Renal cortex interstitium (tissue), 11 donors: ENCODE data around the gene GGA1. TPM values are rescaled to one million over a fixed set of nuclear protein-coding genes. Genes with fewer than 3 reads are reported as not detected.

Experiments
- DNase-seq, 11 donors: peaks; one replicate each; pipeline ENCODE4 v3.0.0-alpha.2; 2013; ENCODE audit warnings: low read depth in 9 of 11, low spot score in 4 of 11; ENCODE audit errors: extremely low read depth in 1 of 11
- polyA plus RNA-seq, 3 donors: library from polyadenylated mRNA; unstranded; fragments of 120-200 nt; gene quantifications; one replicate each; pipeline ENCODE4 v1.2.1, GENCODE V29; 2013; ENCODE audit not compliant: insufficient read length in 3 of 3

Gene GGA1
- polyA plus RNA-seq, 3 donors: 46.3 to 83.9 (median 57.4) TPM

DNA sequence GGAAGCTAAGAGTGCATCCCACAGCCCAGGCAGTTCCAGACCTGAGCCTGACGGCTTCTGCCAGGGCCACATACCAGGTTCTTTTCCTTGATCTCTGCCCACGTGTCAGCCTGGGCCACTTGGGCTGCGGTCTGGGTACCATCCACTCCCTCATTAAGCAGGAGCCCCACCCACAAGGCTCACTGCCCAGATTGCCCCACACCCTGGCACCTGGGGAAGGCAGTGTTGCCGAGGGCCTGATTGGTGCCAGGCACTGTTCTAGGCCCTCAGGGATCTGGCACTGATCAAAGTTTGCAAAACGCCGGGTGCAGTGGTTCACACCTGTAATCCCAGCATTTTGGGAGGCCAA, 15.4 kb downstream of the GGA1 start:
- no peak for DNase-seq

DNA sequence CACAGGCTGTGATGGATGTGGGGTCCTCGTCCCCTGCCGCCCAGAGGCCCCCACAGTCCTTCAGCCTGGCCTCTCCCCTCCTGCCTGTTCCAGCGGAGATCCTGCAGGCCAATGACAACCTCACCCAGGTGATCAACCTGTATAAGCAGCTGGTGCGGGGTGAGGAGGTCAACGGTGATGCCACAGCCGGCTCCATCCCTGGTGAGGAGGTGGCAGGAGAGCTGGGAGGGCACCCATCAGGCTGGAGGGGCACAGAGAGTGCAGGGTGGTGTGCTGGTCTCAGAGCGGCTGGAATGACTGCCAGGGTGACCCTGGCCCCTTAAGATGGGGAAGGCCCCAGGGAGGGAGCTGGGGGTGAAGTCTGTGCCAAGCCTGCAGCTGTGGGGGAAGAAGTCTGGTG, 16.2 kb downstream of the GGA1 start:
- DNase-seq: no peak

DNA sequence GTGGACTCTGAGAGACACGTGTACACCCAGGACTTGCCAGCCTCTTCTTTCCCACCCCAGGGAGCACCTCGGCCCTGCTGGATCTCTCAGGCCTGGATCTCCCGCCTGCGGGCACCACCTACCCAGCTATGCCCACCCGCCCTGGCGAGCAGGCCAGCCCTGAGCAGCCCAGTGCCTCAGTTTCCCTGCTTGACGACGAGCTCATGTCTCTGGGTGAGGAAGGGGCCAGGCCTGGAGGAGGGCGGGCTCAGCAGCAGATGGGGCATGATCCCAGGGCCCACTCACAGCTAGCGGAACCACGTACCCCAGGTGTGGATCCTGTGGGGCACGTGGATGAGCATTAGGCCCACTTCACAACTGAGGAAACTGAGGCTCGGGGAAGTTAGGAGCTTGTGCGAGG, 17.1 kb downstream of the GGA1 start:
- DNase-seq: no peak

- DNase-seq: no peak
Observed at GRCh38 chr22:37626144-37626543, 17.5 kb downstream of the GGA1 start.

GRCh38 chr22:37626556-37627075, 18.0 kb downstream of the GGA1 start:
- no peak for DNase-seq

- no peak for DNase-seq
Observed at GRCh38 chr22:37627121-37627520, 18.5 kb downstream of the GGA1 start.

DNA sequence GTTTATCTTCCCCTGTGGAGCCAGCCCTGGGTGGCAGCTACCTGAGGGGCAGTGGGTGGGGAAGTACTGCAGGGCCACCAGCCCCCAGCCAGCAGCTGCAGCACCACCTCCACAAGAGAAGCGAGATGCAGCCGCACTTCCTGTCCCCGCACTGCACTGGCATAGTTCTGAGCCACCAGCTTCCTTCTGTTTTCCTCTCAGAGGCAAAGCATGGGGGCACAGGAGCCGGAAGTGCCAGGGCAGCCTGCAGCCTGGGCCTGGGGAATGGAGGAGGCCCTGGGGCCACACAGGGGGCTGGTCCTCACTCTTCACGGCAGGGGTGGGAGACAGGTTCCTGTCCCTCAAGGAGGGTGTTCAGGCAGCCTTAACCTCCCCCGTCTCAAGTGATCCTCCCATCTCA, 18.9 kb downstream of the GGA1 start:
- no peak for DNase-seq

GRCh38 chr22:37628830-37629229, 20.2 kb downstream of the GGA1 start:
- DNase-seq: no peak

DNA sequence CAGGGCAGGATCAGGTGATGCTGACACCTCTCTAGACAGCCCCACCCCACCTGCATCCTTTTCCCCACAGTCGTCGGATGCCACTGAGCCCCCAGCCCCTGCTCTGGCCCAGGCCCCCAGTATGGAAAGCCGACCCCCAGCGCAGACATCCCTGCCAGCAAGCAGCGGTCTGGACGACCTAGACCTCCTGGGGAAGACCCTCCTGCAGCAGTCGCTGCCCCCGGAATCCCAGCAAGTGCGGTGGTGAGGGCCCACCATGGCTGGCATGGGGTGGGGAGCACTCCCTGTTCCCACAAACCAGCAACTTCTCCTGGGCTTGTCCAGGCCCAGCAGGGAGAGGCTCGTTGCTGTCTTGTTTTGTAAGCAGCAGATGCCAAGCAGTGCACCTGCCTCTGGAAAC, 21.3 kb downstream of the GGA1 start:
- DNase-seq: no peak

DNA sequence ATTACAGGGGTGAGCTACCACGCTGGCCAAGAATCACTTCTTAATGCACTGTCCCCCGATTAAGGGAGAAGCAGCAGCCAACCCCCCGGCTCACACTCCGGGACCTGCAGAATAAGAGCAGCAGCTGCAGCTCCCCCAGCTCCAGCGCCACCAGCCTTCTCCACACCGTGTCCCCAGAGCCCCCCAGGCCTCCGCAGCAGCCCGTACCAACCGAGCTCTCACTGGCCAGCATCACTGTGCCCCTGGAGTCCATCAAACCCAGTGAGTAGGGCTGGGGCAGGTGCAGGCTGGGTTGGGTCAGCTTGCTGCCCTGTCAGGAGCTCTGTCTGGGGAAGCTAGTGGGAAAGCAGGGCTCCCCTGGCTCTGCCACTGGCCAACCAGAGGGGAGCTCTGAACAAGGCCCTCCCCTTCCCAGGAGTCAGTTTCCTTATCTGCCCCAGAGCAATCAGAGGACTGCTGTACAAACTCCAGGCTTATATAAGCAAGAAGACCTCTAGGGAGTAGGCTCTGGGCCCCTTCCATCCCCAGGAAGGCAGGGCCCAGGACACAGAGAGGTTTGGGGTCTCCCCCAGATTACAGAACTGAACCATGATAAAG, 22.3 kb downstream of the GGA1 start:
- no peak for DNase-seq

DNA sequence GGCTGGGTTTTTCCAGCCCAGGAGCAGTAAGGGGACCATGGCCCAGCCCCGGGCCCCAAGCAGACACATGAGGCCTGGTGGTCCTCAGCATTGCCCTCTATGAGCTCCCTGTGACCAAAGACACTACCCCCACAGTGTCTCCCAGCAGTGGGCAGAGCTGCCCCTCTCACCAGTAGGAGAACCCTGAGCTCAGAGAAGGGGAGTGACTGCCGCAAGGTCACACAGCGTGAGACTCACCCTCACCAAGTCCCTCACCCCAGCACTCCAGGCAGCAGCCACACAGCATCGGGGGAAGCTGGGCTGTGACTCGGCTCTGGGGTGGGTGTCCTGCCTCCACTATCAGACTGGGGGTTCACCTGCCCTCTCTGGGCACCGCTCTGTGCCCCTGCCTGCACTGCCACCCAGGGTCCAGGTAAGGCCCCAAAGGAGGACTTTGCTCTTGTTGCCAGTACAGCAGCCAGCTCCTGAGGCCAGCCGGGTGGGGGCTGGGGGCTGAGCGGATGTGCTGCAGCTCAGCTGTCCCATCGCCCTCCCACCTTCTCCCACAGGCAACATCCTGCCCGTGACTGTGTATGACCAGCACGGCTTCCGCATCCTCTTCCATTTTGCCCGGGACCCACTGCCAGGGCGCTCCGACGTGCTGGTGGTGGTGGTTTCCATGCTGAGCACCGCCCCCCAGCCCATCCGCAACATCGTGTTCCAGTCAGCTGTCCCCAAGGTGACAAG, 23.0 kb downstream of the GGA1 start:
- no peak for DNase-seq

DNA sequence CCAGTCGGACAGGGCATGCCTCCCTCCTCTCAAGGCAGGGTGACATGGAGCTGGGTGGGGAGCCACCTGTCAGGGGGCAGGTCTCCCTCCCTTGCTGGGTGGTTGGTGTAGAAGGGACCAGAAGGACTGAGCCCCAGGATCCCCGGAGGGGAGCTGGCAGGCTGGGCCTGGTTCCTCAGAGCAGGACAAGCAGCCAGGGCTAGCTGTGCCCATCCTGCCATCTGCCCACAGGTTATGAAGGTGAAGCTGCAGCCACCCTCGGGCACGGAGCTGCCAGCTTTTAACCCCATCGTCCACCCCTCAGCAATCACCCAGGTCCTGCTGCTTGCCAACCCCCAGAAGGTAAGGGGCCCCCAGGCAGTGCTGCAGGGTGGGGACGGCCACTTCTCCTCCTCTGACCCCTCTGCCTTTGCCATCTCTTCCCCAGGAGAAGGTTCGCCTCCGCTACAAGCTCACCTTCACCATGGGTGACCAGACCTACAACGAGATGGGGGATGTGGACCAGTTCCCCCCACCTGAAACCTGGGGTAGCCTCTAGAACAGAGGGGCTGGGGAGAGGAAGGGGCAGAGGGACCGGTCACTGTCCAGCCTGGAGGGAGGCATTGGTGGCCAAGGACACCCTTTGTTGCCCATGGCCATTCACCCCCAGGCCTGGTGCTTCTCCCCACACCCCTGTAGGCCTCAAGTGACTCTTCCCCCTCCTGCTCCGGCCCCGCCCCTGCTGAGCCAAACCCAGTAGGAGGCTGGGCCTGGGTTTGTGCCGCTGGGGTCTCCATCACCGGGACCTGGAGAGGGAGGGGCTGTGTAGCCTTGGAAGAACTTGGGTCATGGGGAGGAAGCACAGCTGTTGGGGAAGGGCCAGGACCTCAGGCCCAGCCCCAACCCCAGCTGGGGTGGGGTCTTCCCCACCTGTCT, 23.8 kb downstream of the GGA1 start:
- no peak for DNase-seq

DNA sequence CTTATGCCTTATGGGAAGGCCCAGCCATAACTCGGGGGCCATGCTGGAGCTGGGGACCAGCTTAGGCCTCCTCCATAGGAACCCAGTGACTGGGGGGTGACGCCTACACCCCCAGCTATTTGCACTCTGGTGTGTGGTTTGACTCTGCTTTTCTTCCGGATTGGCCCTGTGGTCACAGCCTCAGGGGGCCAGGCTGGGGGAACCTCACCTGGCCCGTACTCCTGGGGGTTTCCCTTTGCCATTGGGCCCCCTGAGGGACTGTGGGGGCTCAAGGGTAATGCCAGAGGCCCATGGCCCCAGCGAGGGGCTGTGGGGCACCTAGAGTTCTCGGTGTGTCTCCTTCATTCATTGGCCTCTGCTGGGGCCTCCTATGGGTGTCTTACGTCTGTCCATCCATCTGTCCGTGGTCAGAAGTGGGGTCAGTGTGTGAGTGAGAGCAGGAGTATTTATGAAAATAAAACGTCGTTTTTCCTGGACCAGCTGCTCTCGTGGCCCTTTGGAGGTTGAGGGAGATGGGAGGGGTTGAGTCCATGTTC, 24.5 kb downstream of the GGA1 start:
- DNase-seq: no peak

DNA sequence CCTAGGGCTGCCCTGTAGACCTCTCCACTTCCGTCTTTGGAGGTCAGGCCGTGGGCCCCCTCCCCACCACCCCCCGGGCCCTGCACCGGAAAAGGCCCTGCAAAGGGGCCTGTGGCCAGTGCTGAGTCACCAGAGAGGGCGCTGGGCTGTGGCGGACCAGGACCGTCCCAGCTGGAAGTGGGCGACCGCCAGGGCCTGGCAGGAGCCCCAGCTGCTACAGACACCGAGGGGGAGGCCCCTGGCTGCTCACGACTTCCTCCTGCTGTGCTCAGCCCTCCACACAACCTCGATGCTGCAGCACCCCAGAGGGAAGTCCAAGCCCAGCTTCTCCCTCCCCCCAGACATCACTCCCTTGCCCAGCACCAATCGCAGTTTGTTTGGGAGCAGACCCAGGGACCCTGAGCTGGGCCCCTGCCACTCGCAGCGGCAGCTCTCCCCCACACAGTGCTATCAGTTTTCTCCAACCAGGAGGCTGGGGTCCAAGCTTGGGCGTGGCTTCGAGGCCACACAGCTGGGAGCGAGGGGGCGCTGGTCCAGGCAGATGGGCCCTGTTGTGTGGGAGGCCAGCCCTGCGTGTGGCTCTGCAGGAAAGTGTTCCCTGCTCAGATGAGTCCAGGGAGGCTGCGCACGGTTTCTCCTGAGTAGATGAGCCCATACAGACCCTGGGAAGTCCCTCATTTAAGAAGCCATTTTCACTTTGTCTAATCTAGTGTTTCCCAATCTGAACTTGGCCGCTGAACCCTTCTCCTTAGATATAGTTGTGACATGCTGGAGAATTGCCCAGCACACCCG, 25.2 kb downstream of the GGA1 start:
- peak in 9 of 11 donors; percentile 84 to 93 (median 91) for DNase-seq

GRCh38 chr22:37634417-37634924, 25.8 kb downstream of the GGA1 start:
- DNase-seq: no peak

DNA sequence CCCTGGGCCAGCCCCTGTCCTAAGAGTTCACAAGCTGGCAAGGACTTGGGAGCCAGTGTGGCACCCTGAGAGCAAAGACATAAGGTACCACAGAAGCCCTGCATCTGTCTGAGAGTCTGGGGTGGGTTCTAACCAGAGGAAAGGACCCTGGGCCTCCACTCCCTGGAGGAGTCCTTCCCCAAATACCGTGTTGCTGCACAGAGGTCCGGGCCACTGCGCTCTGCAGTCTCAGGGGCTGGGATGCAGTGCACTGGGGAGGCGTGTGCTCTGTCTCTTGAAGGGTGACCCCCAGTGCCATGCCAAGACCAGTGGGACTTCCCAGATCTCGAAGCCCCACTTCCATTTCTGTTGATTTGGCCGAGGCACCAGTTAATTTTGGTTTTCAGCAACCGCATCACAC, 26.5 kb downstream of the GGA1 start:
- DNase-seq: no peak

DNA sequence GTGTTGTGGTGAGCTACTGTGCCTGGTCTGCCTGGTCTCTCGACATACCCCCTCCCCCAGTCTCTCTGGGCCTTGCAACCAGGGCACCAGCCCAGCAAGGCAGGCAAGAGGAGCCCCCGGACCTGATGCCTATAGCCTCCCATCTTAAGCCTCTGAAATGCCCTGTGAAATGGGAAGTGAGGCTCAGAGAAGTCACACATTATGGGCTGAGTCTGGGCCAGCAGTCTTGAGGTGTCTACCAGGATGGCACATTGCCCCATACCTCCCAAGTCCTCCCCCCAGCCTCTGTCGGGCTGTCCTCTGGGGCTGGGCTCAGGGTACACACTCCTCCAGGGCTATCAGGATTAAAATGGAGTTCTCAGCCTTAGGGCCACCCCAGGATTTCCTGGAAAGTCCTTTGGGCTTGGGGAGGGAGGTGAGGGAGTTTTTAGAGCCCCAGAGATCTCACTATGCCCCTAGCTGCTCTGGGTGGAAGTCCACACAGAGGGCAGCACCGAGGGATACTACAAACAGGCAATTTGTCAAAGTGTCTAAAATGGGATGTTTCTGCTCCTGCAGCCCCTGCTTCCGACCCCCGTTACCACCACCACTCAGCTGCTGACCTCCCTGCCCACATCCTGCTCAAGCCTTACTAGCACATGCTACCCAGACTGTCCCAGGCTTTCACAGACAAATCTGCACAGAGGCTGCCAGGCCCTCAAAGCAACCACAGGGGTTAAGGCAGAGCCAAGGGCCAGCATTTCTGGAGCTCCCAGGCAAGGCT, 27.7 kb downstream of the GGA1 start:
- DNase-seq: no peak

DNA sequence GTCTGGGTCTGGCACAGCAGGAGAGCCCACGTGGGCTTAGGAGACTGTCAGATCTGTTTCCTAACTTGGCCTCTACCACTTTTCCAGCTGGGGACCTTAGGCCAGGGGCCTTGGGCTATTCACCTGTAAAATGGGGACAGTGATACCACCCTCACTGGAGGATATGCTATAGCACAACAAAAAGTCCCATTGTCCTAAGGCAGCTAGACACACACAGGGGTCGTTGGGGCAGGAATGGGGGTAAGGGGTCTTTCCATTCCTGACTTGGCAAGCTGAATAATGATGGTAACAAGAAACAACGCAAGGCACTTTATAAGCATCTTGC, 28.3 kb downstream of the GGA1 start:
- DNase-seq: no peak
